HepG2 (cell line): ENCODE data around the gene TNFRSF11A. TPM values are rescaled to one million over a fixed set of nuclear protein-coding genes. Genes with fewer than 3 reads are reported as not detected.

ENCODE experiments used
- ATAC-seq: fragments of 200-7000 bp; cut with Tn5 transposase; 3 replicates; pipeline ENCODE4 v1.9.1; 2020; ENCODE audit warnings: mild to moderate bottlenecking, moderate library complexity
- BruUV-seq: library from RNA; stranded (reverse); fragments of 400-500 nt; replicated peaks from 2 replicates; lab custom pipeline; 2021; lab: Mats Ljungman, UMichigan
- CTCF ChIA-PET: fragments of 300-600 bp; formaldehyde crosslinking; extraction: SDS; loops from one replicate; lab custom pipeline; 2021; ENCODE audit warnings: low total read pairs, inconsistent platforms, low intra/inter-chr PET ratio; lab: Yijun Ruan, JAX
- POLR2A ChIA-PET: fragments of 350-600 bp; sonication (Branson Sonifier 250); formaldehyde crosslinking; loops from one replicate; lab custom pipeline; 2020; ENCODE audit warnings: antibody characterized with exemption, inconsistent platforms; lab: Yijun Ruan, JAX
- DNase-seq: peaks from one replicate; pipeline ENCODE4 v3.0.0-alpha.2; 2015; ENCODE audit warnings: low spot score
- FAIRE-seq: peaks from 3 replicates; lab custom pipeline; 2011; peaks lifted over from hg19 to GRCh38; lab: Jason Lieb, UNC
- H2AFZ ChIP-seq: one replicate; pipeline ENCODE4 v1.6.1; 2011; ENCODE audit warnings: low read length, inconsistent platforms
- H3K27ac ChIP-seq: fragments of 300-600 bp; 3 replicates; pipeline ENCODE4 v1.8.0; 2011; ENCODE audit warnings: mixed run types, mild to moderate bottlenecking, mixed read lengths, low read length, inconsistent platforms; ENCODE audit not compliant: insufficient read depth; ENCODE audit errors: extremely low read length
- H3K27me3 ChIP-seq, 2 experiments: fragments of 200-600 bp in 1 of 2; 2 replicates in 1 of 2; 3 replicates in 1 of 2; pipeline versions ENCODE4 v1.6.0 to v1.8.0; 2011; ENCODE audit warnings: low read length in 2 of 2, mild to moderate bottlenecking in 2 of 2, moderate library complexity in 2 of 2, inconsistent platforms in 1 of 2; ENCODE audit not compliant: insufficient read depth in 2 of 2, control insufficient read depth in 1 of 2
- H3K36me3 ChIP-seq, 2 experiments: fragments of 200-600 bp in 1 of 2; replicated peaks in 1 of 2; 2 replicates in 1 of 2; 3 replicates in 1 of 2; pipeline versions ENCODE4 v1.5.1 to v1.8.0; 2011; ENCODE audit warnings: low read length in 2 of 2, inconsistent platforms in 1 of 2; ENCODE audit not compliant: insufficient read depth in 2 of 2, control insufficient read depth in 1 of 2
- H3K4me1 ChIP-seq: 2 replicates; pipeline ENCODE4 v1.5.1; 2012; ENCODE audit warnings: low read length, inconsistent platforms; ENCODE audit not compliant: insufficient read depth
- H3K4me2 ChIP-seq: 2 replicates; pipeline ENCODE4 v1.6.0; 2011; ENCODE audit warnings: low read depth, low read length, inconsistent platforms
- H3K4me3 ChIP-seq, 3 experiments: fragments of 200-600 bp in 1 of 3; sonication (generic), shearing (Covaris generic) in 1 of 3; replicated peaks in 1 of 3; 2 replicates each; pipeline ENCODE4 v1.5.1; 2011 to 2016; ENCODE audit warnings: low read length in 3 of 3, inconsistent platforms in 2 of 3, low read depth in 2 of 3, mild to moderate bottlenecking in 2 of 3, control low read depth in 1 of 3, mixed read lengths in 1 of 3; ENCODE audit not compliant: insufficient read depth in 1 of 3
- H3K79me2 ChIP-seq: one replicate; pipeline ENCODE4 v1.6.1; 2011; ENCODE audit warnings: low read length, inconsistent platforms; ENCODE audit not compliant: insufficient read depth
- H3K9ac ChIP-seq: 2 replicates; pipeline ENCODE4 v1.6.0; 2011; ENCODE audit warnings: mild to moderate bottlenecking, low read depth, low read length, inconsistent platforms; ENCODE audit not compliant: insufficient read depth
- H3K9me3 ChIP-seq: 2 replicates; pipeline ENCODE4 v1.5.1; 2012; ENCODE audit warnings: mild to moderate bottlenecking, low read length
- H4K20me1 ChIP-seq: 2 replicates; pipeline ENCODE4 v1.6.0; 2011; ENCODE audit warnings: inconsistent platforms, mild to moderate bottlenecking, low read length, moderate library complexity; ENCODE audit not compliant: insufficient read depth
- ARID2 ChIP-seq: sonication (generic); formaldehyde crosslinking; IDR thresholded peaks from 2 replicates; pipeline ENCODE4 v1.8.1; 2022; ENCODE audit warnings: mild to moderate bottlenecking, missing genetic modification reagents, borderline replicate concordance
- DR1 ChIP-seq: sonication (generic); formaldehyde crosslinking; IDR thresholded peaks from 2 replicates; pipeline ENCODE4 v1.8.0; 2021; ENCODE audit warnings: mild to moderate bottlenecking, missing genetic modification reagents, inconsistent platforms
- FOXA1 ChIP-seq, 2 experiments: fragments of 450-650 bp in 1 of 2; sonication (generic) in 1 of 2; formaldehyde crosslinking in 1 of 2; IDR thresholded peaks; 2 replicates each; pipeline versions ENCODE4 v1.4.0 to v1.6.1; 2016 to 2020; ENCODE audit warnings: missing genetic modification reagents in 1 of 2
- HINFP ChIP-seq: sonication (generic); formaldehyde crosslinking; IDR thresholded peaks from 2 replicates; pipeline ENCODE4 v1.4.0; 2020; ENCODE audit warnings: low read depth, mild to moderate bottlenecking, missing genetic modification reagents
- MAX ChIP-seq: IDR thresholded peaks from 2 replicates; pipeline ENCODE4 v1.6.1; 2012; ENCODE audit warnings: inconsistent platforms
- RBM39 ChIP-seq: fragments of 200-400 bp; formaldehyde crosslinking; IDR thresholded peaks from one replicate; pipeline ENCODE4 v1.6.1; 2018; ENCODE audit warnings: antibody characterized with exemption, mild to moderate bottlenecking, low read depth, low read length; ENCODE audit not compliant: poor library complexity, severe bottlenecking
- RFXANK ChIP-seq: IDR thresholded peaks from 2 replicates; pipeline ENCODE4 v1.6.1; 2016
- RORA ChIP-seq: sonication (generic); formaldehyde crosslinking; IDR thresholded peaks from 2 replicates; pipeline ENCODE4 v1.5.0; 2020; ENCODE audit warnings: mild to moderate bottlenecking, missing genetic modification reagents, moderate library complexity
- SAFB2 ChIP-seq: sonication (generic); formaldehyde crosslinking; IDR thresholded peaks from 2 replicates; pipeline ENCODE4 v1.5.1; 2020; ENCODE audit warnings: missing genetic modification reagents, low read depth, mild to moderate bottlenecking, borderline replicate concordance
- ZBTB2 ChIP-seq: sonication (generic); formaldehyde crosslinking; IDR thresholded peaks from 2 replicates; pipeline ENCODE4 v1.8.0; 2022; ENCODE audit warnings: low read depth, missing genetic modification reagents
- ZBTB37 ChIP-seq: sonication (generic); formaldehyde crosslinking; IDR thresholded peaks from 2 replicates; pipeline ENCODE4 v1.4.0; 2020; ENCODE audit warnings: mild to moderate bottlenecking, missing genetic modification reagents
- ZFP41 ChIP-seq: sonication (generic); formaldehyde crosslinking; IDR thresholded peaks from 2 replicates; pipeline ENCODE4 v1.4.0; 2020; ENCODE audit warnings: mild to moderate bottlenecking, missing genetic modification reagents, borderline replicate concordance
- ZNF225 ChIP-seq: sonication (generic); formaldehyde crosslinking; IDR thresholded peaks from 2 replicates; pipeline ENCODE4 v1.4.0; 2020; ENCODE audit warnings: mild to moderate bottlenecking, missing genetic modification reagents
- ZNF256 ChIP-seq: sonication (generic); formaldehyde crosslinking; conservative IDR thresholded peaks from 2 replicates; pipeline ENCODE4 v1.4.0; 2020; ENCODE audit warnings: missing genetic modification reagents
- ZNF326 ChIP-seq: sonication (generic); formaldehyde crosslinking; IDR thresholded peaks from 2 replicates; pipeline ENCODE4 v1.4.0; 2020; ENCODE audit warnings: missing genetic modification reagents, borderline replicate concordance
- ZNF883 ChIP-seq: sonication (generic); formaldehyde crosslinking; IDR thresholded peaks from 2 replicates; pipeline ENCODE4 v1.5.1; 2020; ENCODE audit warnings: mild to moderate bottlenecking, missing genetic modification reagents; ENCODE audit errors: not compliant biosample characterization
- WGBS: methylation state at CpG from one replicate; pipeline ENCODE4 v1.1.6; 2017; ENCODE audit warnings: low lambda C conversion rate; 5-methylcytosine and 5-hydroxymethylcytosine counted together
- in situ Hi-C: cut with HindIII; loops from 2 replicates; pipeline ENCODE4 v1.10.0; 2017; ENCODE audit warnings: low pct_unique_long_range_greater_than_20kb; ENCODE audit not compliant: extremely low pct_ligation_motif_present
- intact Hi-C: fragments of 100-400 bp; cut with micrococcal nuclease; formaldehyde crosslinking; loops from one replicate; pipeline ENCODE4 v1.10.0; 2022; ENCODE audit not compliant: unreplicated experiment
- polyA plus RNA-seq, 8 experiments: library from polyadenylated mRNA; depleted of rRNA in 3 of 8; stranded (reverse) in 7 of 8; unstranded in 1 of 8; fragments of >200 nt; fragmentation: Illumina TruSeq in 4 of 8; extraction: Trizol in 4 of 8; gene quantifications; 2 replicates each; pipeline versions ENCODE4 v1.2.1 to v1.2.3, GENCODE V29; 2011 to 2016; ENCODE audit warnings: low read depth in 4 of 8, missing spikeins in 1 of 8, mixed read lengths in 1 of 8; ENCODE audit not compliant: insufficient read depth in 1 of 8
- total RNA-seq, 5 experiments: library from RNA; depleted of rRNA; stranded (reverse); fragments of >200 nt; fragmentation: Illumina TruSeq; extraction: Trizol; gene quantifications; 2 replicates each; pipeline ENCODE4 v1.2.3, GENCODE V29; 2016; ENCODE audit warnings: low read depth in 1 of 5

The TNFRSF11A gene
- total and polyA plus RNA-seq, 2 of the 13 experiments (the other 11 are each of a cell fraction or from before 2014, with no cell fraction given), result 4.6 to 6.4 TPM

GRCh38 chr18:62343316-62343715, 18.2 kb downstream of the TNFRSF11A start (continued):
- TF ChIP-seq FOXA1 (IDR thresholded peaks at IDR 0.05) (no peak), FOXA1 (CRISPR knock-in tag; IDR thresholded peaks at IDR 0.05) (no peak), ZNF883 (CRISPR knock-in tag) (no peak)
- TF ChIP-seq, all 625 proteins: peak for 0

GRCh38 chr18:62345909-62346308, 20.8 kb downstream of the TNFRSF11A start:
- ATAC-seq, result no peak
- Histone ChIP-seq H3K79me2 (no peaks in the 10 kb centered on the region), H3K4me2 (no peak overlapping the region), H4K20me1 (no peaks in the 10 kb centered on the region), H2AFZ (no peak overlapping the region), H3K9ac (no peak overlapping the region), H3K27me3 (no peaks in the 10 kb centered on the region), H3K4me1 (peaks cover 19% of the 10 kb centered on the region), H3K9me3 (no peaks in the 10 kb centered on the region), H3K36me3 (peaks cover 0 to 6% of the 10 kb centered on the region in 2 experiments; a peak in 1 of 5 replicates), H3K4me3 (no peak overlapping the region), H3K27ac (no peak overlapping the region)
- ChIA-PET POLR2A (no interaction called here), CTCF (no interaction called here)
- WGBS, result 93% methylated on average over 2 of the region's 2 CpGs
- no peak for DNase-seq
- no peak for FAIRE-seq
- intact Hi-C loops (no loop called here), in situ Hi-C loops (no loop called here)
- BruUV-seq, result no TSS peak
- TF ChIP-seq SAFB2 (CRISPR knock-in tag) (no peak), RORA (CRISPR knock-in tag) (no peak), ARID2 (no peak), ZNF225 (CRISPR knock-in tag) (no peak), MAX (no peak), HINFP (CRISPR knock-in tag) (no peak), ZNF326 (CRISPR knock-in tag) (no peak), RBM39 (no peak), RFXANK (CRISPR knock-in tag) (no peak), DR1 (CRISPR knock-in tag) (no peak), ZBTB37 (CRISPR knock-in tag) (no peak), ZNF256 (no peak), ZFP41 (CRISPR knock-in tag) (no peak), ZBTB2 (CRISPR knock-in tag) (no peak)
